GM18520 (cell line): ENCODE results near the gene RFK.

Experiments used
- ATAC-seq: cut with Tn5 transposase; IDR thresholded peaks from one replicate; pipeline ENCODE4 v1.9.1; 2021; ENCODE audit not compliant: unreplicated experiment

Gene RFK

GRCh38 chr9:76336027-76336426 lies 58.2 kb downstream of the RFK start:
- no peak for ATAC-seq
